Mammary epithelial cell (primary cell): ENCODE measurements around the gene EDN3.

Experiments used
- EZH2 ChIP-seq: IDR thresholded peaks from 2 replicates; pipeline ENCODE4 v1.6.1; 2012; ENCODE audit warnings: low read length, inconsistent platforms, borderline replicate concordance
- TF ChIP-seq, protein P1 (sequence below), 2 donors: IDR thresholded peaks in 1 of 2; conservative IDR thresholded peaks in 1 of 2; 2 replicates each; pipeline ENCODE4 v1.5.1; 2011 to 2012; ENCODE audit warnings: inconsistent platforms in 2 of 2, low read length in 2 of 2, mild to moderate bottlenecking in 2 of 2, control low read depth in 1 of 2, low read depth in 1 of 2; ENCODE audit not compliant: insufficient read depth in 1 of 2; ENCODE audit errors: extremely low read depth in 1 of 2

DNA sequence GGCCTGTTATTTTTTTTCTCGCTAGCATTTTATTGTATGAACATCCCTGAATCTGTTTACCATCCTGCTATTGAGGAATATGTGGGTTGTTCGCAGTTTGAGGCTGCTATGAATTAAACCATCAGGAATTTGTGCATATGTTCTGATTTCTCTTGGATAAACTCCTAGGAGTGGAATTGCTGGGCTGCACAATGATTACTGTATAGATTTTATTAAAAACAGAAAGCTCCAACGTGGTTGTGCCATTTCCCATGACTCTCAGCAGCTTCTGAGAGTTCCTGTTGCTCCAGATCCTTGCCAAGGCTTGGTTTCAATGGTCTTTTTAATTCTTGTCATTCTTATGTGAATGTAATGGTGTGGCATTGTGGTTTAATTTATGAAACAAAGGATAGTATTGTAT is 75.1 kb downstream of the EDN3 start:
- TF ChIP-seq, protein P1, sequence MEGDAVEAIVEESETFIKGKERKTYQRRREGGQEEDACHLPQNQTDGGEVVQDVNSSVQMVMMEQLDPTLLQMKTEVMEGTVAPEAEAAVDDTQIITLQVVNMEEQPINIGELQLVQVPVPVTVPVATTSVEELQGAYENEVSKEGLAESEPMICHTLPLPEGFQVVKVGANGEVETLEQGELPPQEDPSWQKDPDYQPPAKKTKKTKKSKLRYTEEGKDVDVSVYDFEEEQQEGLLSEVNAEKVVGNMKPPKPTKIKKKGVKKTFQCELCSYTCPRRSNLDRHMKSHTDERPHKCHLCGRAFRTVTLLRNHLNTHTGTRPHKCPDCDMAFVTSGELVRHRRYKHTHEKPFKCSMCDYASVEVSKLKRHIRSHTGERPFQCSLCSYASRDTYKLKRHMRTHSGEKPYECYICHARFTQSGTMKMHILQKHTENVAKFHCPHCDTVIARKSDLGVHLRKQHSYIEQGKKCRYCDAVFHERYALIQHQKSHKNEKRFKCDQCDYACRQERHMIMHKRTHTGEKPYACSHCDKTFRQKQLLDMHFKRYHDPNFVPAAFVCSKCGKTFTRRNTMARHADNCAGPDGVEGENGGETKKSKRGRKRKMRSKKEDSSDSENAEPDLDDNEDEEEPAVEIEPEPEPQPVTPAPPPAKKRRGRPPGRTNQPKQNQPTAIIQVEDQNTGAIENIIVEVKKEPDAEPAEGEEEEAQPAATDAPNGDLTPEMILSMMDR (conservative IDR thresholded peaks at IDR 0.05 in 1 of 2, IDR thresholded peaks at IDR 0.05 in 1 of 2; ENCODE audit: extremely low read depth in 1 of 2, insufficient read depth in 1 of 2, low read depth in 1 of 2, low read length in 2 of 2): no peak
- TF ChIP-seq EZH2: no peak
